Uterus (tissue), 4 donors: ENCODE measurements around the gene SLC48A1. TPM values are rescaled to one million over a fixed set of nuclear protein-coding genes. Genes with fewer than 3 reads are reported as not detected.

Source experiments
- DNase-seq, 2 donors: peaks; one replicate each; pipeline ENCODE4 v3.0.0-alpha.2; 2019 to 2020
- H3K27ac ChIP-seq, 2 donors: fragments of 200-600 bp; sonication (generic); 1 replicate in 1 of 2; 2 replicates in 1 of 2; pipeline ENCODE4 v1.5.1; 2016 to 2018
- H3K27me3 ChIP-seq, 2 donors: fragments of 200-600 bp; sonication (generic); one replicate each; pipeline ENCODE4 v1.5.1; 2018 to 2019; ENCODE audit warnings: control low read depth in 1 of 2
- H3K36me3 ChIP-seq, 2 donors: fragments of 200-600 bp; sonication (generic); one replicate each; pipeline ENCODE4 v1.5.1; 2019; ENCODE audit warnings: control low read depth in 1 of 2
- H3K4me1 ChIP-seq, 2 donors: fragments of 200-600 bp; sonication (generic); one replicate each; pipeline ENCODE4 v1.5.1; 2018 to 2019; ENCODE audit warnings: control low read depth in 1 of 2
- H3K4me3 ChIP-seq, 2 donors: fragments of 200-600 bp; sonication (generic); 1 replicate in 1 of 2; 2 replicates in 1 of 2; pipeline ENCODE4 v1.5.1; 2018 to 2019; ENCODE audit warnings: mild to moderate bottlenecking in 1 of 2
- H3K9me3 ChIP-seq, 2 donors: fragments of 200-600 bp; sonication (generic); one replicate each; pipeline ENCODE4 v1.5.1; 2019; ENCODE audit warnings: control low read depth in 1 of 2
- POLR2A ChIP-seq, 2 donors: fragments of 450-650 bp; IDR thresholded peaks; one replicate each; pipeline ENCODE4 v1.6.1; 2016; ENCODE audit warnings: antibody characterized with exemption in 2 of 2, mild to moderate bottlenecking in 1 of 2, moderate library complexity in 1 of 2
- intact Hi-C: fragments of 100-400 bp; cut with DNase I; formaldehyde crosslinking; loops from one replicate; pipeline ENCODE4 v1.15.1; 2023; ENCODE audit warnings: low total_unique reads
- total RNA-seq, 4 donors: library from RNA; depleted of rRNA in 3 of 4; stranded (reverse); fragments of >200 nt in 3 of 4; gene quantifications; one replicate each; pipeline versions ENCODE4 v1.1.0 to v1.2.4, GENCODE V29; 2014 to 2023
- TF ChIP-seq, protein P1 (sequence below), 4 experiments: fragments of 200-600 bp in 2 of 4; fragments of 450-650 bp in 2 of 4; sonication (generic) in 2 of 4; IDR thresholded peaks; one replicate each; pipeline ENCODE4 v1.5.1; 2016 to 2019; ENCODE audit warnings: antibody characterized with exemption in 4 of 4, mild to moderate bottlenecking in 2 of 4, moderate library complexity in 1 of 4
- donor health status: DM: yes; HTN: yes; CAD: no.

Gene SLC48A1
- total RNA-seq, 4 donors from 2014 or later: 1.3 to 50.5 (median 15.4) TPM

DNA sequence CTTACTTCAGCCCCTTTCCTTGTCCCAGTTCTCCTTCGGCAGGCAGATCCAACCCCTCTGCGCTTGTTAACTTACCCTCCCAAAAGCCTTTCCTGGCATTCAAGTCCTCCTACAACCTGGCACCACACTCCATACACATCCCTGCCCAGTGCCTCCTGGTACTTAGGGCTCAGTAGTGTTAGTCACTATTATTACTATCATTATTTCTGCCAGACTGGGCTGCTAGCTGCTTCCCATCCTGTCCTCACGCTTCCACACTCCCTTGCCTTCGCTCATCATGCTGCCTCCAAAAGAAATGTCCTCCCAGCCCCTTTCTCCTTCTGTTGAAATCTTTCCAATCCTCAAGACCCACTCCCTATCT is 48.3 kb downstream of the SLC48A1 start:
- peaks cover 24 to 29% of the 10 kb centered on the region in 2 donors for H3K4me1 ChIP-seq

DNA sequence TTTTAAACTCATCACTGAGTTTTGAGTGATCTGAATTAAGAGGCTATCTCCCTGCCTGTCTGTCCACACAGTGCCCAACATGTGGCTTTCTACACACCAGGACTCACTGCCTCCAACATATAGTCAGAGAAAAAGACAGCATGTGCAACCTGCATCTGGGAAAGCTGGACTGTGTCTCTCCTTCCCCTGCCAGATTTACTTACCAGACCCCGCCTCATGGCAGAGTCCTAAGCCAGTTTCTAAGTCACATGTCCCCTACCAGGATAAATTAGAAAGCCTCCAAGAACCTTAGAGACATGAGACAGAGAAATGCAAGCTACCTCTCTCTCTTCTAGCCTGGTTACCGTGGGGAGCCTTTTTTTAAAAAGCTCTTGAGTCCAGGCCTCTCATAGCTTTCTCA is 49.4 kb downstream of the SLC48A1 start:
- intact Hi-C loops: no loop called here
- H3K4me3 ChIP-seq: no peak overlapping the region

More for the DNA sequence above, 48.3 kb downstream of the SLC48A1 start:
- H3K36me3 ChIP-seq: no peaks in the 10 kb centered on the region
- H3K4me3 ChIP-seq: peak overlapping the region in 1 of 2 donors; percentile 79
- TF ChIP-seq POLR2A (IDR thresholded peaks at IDR 0.05): no peak
- TF ChIP-seq, protein P1, sequence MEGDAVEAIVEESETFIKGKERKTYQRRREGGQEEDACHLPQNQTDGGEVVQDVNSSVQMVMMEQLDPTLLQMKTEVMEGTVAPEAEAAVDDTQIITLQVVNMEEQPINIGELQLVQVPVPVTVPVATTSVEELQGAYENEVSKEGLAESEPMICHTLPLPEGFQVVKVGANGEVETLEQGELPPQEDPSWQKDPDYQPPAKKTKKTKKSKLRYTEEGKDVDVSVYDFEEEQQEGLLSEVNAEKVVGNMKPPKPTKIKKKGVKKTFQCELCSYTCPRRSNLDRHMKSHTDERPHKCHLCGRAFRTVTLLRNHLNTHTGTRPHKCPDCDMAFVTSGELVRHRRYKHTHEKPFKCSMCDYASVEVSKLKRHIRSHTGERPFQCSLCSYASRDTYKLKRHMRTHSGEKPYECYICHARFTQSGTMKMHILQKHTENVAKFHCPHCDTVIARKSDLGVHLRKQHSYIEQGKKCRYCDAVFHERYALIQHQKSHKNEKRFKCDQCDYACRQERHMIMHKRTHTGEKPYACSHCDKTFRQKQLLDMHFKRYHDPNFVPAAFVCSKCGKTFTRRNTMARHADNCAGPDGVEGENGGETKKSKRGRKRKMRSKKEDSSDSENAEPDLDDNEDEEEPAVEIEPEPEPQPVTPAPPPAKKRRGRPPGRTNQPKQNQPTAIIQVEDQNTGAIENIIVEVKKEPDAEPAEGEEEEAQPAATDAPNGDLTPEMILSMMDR (IDR thresholded peaks at IDR 0.05): no peak
- DNase-seq: peak in 1 of 2 donors; percentile 43
- intact Hi-C loops: no loop called here
- peak overlapping the region; percentile 98 to 99 for H3K27ac ChIP-seq
- no peaks in the 10 kb centered on the region for H3K9me3 ChIP-seq
- H3K27me3 ChIP-seq: no peaks in the 10 kb centered on the region

DNA sequence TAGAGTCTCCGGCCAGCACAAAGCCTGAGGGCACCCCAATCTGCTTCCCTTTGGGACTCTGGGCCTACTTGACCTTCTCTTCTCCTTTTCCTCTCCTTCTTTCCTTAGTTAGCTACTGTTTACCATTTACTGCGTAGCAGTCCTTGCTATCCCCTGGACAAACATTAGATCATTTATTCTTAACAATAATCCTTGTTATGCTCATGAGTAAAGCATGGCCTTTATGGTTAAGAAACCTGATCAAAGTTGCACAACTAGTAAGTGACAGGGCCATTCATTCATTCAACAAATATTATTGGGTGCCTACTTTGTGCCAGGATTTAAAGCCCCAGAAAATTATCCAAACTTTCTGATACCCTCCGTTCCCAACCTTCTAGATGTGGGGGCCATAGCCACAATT is 49.8 kb downstream of the SLC48A1 start:
- no peaks in the 10 kb centered on the region for H3K36me3 ChIP-seq
- H3K27ac ChIP-seq: peak overlapping the region; percentile 98 to 99
- peaks cover 24% of the 10 kb centered on the region in 2 donors for H3K4me1 ChIP-seq
- no peak overlapping the region for H3K4me3 ChIP-seq
- no peaks in the 10 kb centered on the region for H3K9me3 ChIP-seq
- TF ChIP-seq POLR2A (IDR thresholded peaks at IDR 0.05): no peak
- TF ChIP-seq, protein P1 (IDR thresholded peaks at IDR 0.05): no peak
- intact Hi-C loops: no loop called here
- no peak for DNase-seq
- no peaks in the 10 kb centered on the region for H3K27me3 ChIP-seq

More for the DNA sequence above, 49.4 kb downstream of the SLC48A1 start:
- Histone ChIP-seq H3K4me1 (peaks cover 24% of the 10 kb centered on the region in 2 donors), H3K27me3 (no peaks in the 10 kb centered on the region), H3K36me3 (no peaks in the 10 kb centered on the region), H3K27ac (peak overlapping the region; percentile 98 to 99), H3K9me3 (no peaks in the 10 kb centered on the region)
- TF ChIP-seq, protein P1 (IDR thresholded peaks at IDR 0.05): no peak
- no peak for TF ChIP-seq POLR2A (IDR thresholded peaks at IDR 0.05)
- DNase-seq: no peak

DNA sequence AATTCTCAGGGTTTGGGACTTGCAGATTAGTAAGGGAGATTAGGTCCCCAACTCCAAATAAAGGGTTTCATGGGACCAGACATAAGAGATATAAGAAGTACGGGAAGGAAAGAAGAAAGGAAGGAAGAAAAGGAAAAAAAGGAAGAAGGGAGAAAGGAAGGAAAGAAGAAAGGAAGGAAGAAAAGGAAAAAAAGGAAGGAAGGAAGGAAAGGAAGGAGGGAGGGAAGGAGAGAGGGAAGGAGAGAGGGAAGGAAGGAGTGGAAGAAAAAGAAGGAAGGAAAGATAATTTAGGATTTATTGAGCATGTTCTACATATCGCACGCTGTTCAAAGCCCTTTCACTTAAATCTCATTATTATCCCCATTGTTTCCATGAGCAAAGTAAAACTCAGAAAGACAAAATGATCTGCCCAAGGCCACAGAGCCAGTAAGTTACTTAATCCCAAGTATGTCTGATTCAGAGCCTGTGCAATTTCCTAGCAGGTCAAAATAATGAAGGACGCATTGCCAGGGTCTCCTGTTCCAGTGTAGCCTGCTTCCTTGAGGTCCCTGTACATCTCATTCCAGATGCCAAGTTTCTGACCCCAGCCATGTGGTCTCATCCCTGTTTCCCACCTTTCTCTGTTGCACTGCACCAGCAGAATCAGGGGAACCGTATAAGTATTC is 50.5 kb downstream of the SLC48A1 start:
- no peaks in the 10 kb centered on the region for H3K36me3 ChIP-seq
- TF ChIP-seq POLR2A (IDR thresholded peaks at IDR 0.05): no peak
- TF ChIP-seq, protein P1 (IDR thresholded peaks at IDR 0.05): no peak
- peaks cover 24 to 27% of the 10 kb centered on the region in 2 donors for H3K4me1 ChIP-seq
- intact Hi-C loops: no loop called here
- H3K27ac ChIP-seq: peak overlapping the region; percentile 98 to 99
- H3K9me3 ChIP-seq: no peaks in the 10 kb centered on the region
- H3K4me3 ChIP-seq: no peak overlapping the region
- H3K27me3 ChIP-seq: no peaks in the 10 kb centered on the region
- DNase-seq: no peak

DNA sequence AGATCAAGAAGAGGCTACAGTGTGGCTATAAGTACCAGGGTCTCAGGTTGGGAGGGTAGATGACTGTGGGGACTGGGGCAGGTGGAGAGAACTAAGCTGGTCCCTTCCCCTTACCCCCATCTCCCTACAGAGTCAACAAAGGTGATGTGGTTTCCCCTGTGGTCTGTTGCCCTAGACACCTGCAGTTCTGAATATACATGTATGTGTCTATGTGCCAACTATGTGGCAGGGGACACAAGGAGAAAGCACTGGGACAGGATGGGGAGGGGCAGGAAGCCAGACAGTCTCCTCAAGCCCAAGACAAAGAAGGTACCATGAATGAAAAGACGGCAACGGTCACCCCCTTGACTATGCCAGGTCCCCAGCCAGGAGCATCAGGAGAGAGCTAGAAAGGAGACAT is 51.2 kb downstream of the SLC48A1 start:
- DNase-seq: no peak
- Histone ChIP-seq H3K27ac (peak overlapping the region; percentile 98 to 99), H3K4me3 (no peak overlapping the region), H3K9me3 (no peaks in the 10 kb centered on the region), H3K27me3 (no peaks in the 10 kb centered on the region), H3K4me1 (peaks cover 24 to 28% of the 10 kb centered on the region in 2 donors), H3K36me3 (no peaks in the 10 kb centered on the region)
- intact Hi-C loops: no loop called here
- TF ChIP-seq, protein P1 (IDR thresholded peaks at IDR 0.05): no peak
- TF ChIP-seq POLR2A (IDR thresholded peaks at IDR 0.05): no peak
